K562 (cell line): ENCODE results near the gene MB21D2. TPM values are rescaled to one million over a fixed set of nuclear protein-coding genes. Genes with fewer than 3 reads are reported as not detected.

Experiments
- MGA ChIP-seq: fragments of 450-650 bp; IDR thresholded peaks from 2 replicates; pipeline ENCODE4 v1.6.1; 2016; ENCODE audit warnings: mild to moderate bottlenecking, moderate library complexity
- USF1 ChIP-seq: sonication (generic); formaldehyde crosslinking; IDR thresholded peaks from 2 replicates; pipeline ENCODE4 v1.9.0; 2022; ENCODE audit warnings: mild to moderate bottlenecking, missing genetic modification reagents
- polyA plus RNA-seq, 8 experiments: library from polyadenylated mRNA; depleted of rRNA in 4 of 8; stranded (reverse) in 5 of 8; unstranded in 3 of 8; fragments of >200 nt; fragmentation: Nextera tagmentation in 2 of 8; fragmentation: Illumina TruSeq in 1 of 8; extraction: Ambion mirVana in 2 of 8; extraction: Trizol in 1 of 8; gene quantifications; 2 replicates each; pipeline versions ENCODE4 v1.2.1 to v1.2.3, GENCODE V29; 2011 to 2014; ENCODE audit warnings: inconsistent platforms in 1 of 8, missing spikeins in 1 of 8
- total RNA-seq, 7 experiments: library from RNA; depleted of rRNA in 6 of 7; stranded (reverse); fragments of >200 nt in 6 of 7; fragmentation: Illumina TruSeq in 2 of 7; extraction: Trizol in 2 of 7; gene quantifications; 2 replicates each; pipeline versions ENCODE4 v1.2.1 to v1.2.3, GENCODE V29; 2011 to 2021; ENCODE audit warnings: low replicate concordance in 1 of 7

Gene MB21D2
- total and polyA plus RNA-seq, 9 of the 15 experiments (the other 6 are each of a cell fraction or from before 2014, with no cell fraction given) = 0.01 TPM; not detected in 8

GRCh38 chr3:192835818-192836815, 81.5 kb downstream of the MB21D2 start (continued):
- no peak for TF ChIP-seq MGA
- no peak for TF ChIP-seq USF1 (CRISPR knock-in tag)
